ENCODE data around the gene TAAR5. TPM values are rescaled to one million over a fixed set of nuclear protein-coding genes. Genes with fewer than 3 reads are reported as not detected.

Gene TAAR5
- total and polyA plus RNA-seq, 2 experiments from 2014 or later = not detected

DNA sequence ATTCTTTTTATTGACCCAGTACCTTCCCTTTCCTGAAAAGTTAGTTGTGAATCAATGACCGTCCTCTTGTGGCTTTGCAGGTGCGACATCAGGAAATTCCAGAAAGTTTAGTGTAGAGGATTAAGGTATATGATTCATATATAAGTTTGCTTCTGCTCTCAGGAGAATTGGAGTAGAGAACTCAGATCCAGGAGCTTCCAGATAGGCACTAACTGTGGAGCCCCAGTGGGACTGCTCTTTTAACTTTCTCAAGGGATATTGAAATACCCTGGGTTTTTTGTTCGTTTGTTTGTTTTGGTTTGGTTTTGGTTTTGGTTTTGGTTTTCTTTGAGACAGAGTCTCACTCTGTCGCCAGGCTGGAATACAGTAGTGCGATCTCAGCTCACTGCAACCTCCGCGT is 25.0 kb upstream of the TAAR5 start:
- WGBS (ENCODE audit: low lambda C conversion rate, missing lambda C conversion rate) = 90% methylated on average over 7 of the region's 7 CpGs
- TF ChIP-seq, protein P1, sequence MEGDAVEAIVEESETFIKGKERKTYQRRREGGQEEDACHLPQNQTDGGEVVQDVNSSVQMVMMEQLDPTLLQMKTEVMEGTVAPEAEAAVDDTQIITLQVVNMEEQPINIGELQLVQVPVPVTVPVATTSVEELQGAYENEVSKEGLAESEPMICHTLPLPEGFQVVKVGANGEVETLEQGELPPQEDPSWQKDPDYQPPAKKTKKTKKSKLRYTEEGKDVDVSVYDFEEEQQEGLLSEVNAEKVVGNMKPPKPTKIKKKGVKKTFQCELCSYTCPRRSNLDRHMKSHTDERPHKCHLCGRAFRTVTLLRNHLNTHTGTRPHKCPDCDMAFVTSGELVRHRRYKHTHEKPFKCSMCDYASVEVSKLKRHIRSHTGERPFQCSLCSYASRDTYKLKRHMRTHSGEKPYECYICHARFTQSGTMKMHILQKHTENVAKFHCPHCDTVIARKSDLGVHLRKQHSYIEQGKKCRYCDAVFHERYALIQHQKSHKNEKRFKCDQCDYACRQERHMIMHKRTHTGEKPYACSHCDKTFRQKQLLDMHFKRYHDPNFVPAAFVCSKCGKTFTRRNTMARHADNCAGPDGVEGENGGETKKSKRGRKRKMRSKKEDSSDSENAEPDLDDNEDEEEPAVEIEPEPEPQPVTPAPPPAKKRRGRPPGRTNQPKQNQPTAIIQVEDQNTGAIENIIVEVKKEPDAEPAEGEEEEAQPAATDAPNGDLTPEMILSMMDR (IDR thresholded peaks at IDR 0.05; ENCODE audit: poor library complexity) = no peak
- TF ChIP-seq EZH2 (IDR thresholded peaks at IDR 0.05; ENCODE audit: borderline replicate concordance) (no peak), EZH2phosphoT487 (IDR thresholded peaks at IDR 0.05; ENCODE audit: low read depth, severe bottlenecking, unreplicated experiment) (no peak)
- H3K36me3 ChIP-seq (replicated peaks; ENCODE audit: insufficient read depth, low read depth) = no peaks in the 10 kb centered on the region
- H3K9me2 ChIP-seq (replicated peaks; ENCODE audit: insufficient read depth) = no peaks in the 10 kb centered on the region
- no peaks in the 10 kb centered on the region for H3K79me2 ChIP-seq
- no peak overlapping the region for H3K4me2 ChIP-seq
- H3K27me3 ChIP-seq = no peaks in the 10 kb centered on the region
- DNase-seq (ENCODE audit: low spot score) = no peak
- H3K4me3 ChIP-seq = no peak overlapping the region
- H3K9me3 ChIP-seq (ENCODE audit: low read depth) = no peaks in the 10 kb centered on the region
- no peak overlapping the region for H2AFZ ChIP-seq
- peaks cover 16% of the 10 kb centered on the region for H3K4me1 ChIP-seq (ENCODE audit: insufficient read depth)
- no peaks in the 10 kb centered on the region for H4K20me1 ChIP-seq (ENCODE audit: insufficient read depth, poor library complexity, severe bottlenecking)
- H3K27ac ChIP-seq = no peak overlapping the region

DNA sequence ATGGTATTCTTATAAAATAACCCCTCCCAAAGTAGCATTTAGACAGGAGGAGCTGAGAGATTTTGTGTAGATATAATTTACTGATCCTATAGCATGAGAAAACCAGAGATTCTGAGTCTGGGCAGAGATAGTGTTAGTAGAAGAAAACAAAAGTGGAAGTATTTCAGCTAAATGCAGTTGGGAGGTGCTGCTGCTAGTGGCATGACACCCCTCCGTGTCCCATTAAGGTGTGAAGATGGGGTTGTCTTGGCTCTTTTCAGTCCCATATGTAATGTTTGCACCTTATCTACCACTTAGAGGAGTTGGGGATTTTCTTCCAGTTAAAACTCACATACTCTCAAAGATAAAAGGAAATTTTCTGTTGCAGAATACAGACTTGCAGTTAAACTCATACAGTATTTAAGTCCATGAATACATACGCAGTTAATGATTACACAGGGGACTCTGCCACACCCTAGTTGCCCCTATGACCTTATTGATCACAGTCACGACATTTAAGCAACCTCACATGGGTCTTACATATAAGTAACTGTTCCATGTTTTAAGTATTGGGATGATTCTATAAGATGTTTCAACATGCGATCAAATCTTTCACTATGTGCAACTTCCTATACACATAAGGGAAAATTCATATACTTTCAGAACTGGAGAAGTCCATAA is 23.0 kb upstream of the TAAR5 start:
- H3K4me3 ChIP-seq = no peak overlapping the region
- H2AFZ ChIP-seq = peak overlapping the region; percentile 27
- WGBS (ENCODE audit: low lambda C conversion rate, missing lambda C conversion rate) = 53% methylated on average over 4 of the region's 4 CpGs
- no peaks in the 10 kb centered on the region for H4K20me1 ChIP-seq (ENCODE audit: insufficient read depth, poor library complexity, severe bottlenecking)
- H3K36me3 ChIP-seq (replicated peaks; ENCODE audit: insufficient read depth, low read depth) = no peaks in the 10 kb centered on the region
- H3K4me2 ChIP-seq = peak overlapping the region; percentile 66
- H3K79me2 ChIP-seq = no peaks in the 10 kb centered on the region
- no peaks in the 10 kb centered on the region for H3K9me2 ChIP-seq (replicated peaks; ENCODE audit: insufficient read depth)
- H3K9me3 ChIP-seq (ENCODE audit: low read depth) = no peaks in the 10 kb centered on the region
- peak; percentile 28 for DNase-seq (ENCODE audit: low spot score)
- peaks cover 16% of the 10 kb centered on the region for H3K4me1 ChIP-seq (ENCODE audit: insufficient read depth)
- no peak for TF ChIP-seq EZH2 (IDR thresholded peaks at IDR 0.05; ENCODE audit: borderline replicate concordance)
- TF ChIP-seq, protein P1 (IDR thresholded peaks at IDR 0.05; ENCODE audit: poor library complexity) = no peak
- no peak for TF ChIP-seq EZH2phosphoT487 (IDR thresholded peaks at IDR 0.05; ENCODE audit: low read depth, severe bottlenecking, unreplicated experiment)
- H3K27me3 ChIP-seq = no peaks in the 10 kb centered on the region
- H3K27ac ChIP-seq = peak overlapping the region; percentile 70

DNA sequence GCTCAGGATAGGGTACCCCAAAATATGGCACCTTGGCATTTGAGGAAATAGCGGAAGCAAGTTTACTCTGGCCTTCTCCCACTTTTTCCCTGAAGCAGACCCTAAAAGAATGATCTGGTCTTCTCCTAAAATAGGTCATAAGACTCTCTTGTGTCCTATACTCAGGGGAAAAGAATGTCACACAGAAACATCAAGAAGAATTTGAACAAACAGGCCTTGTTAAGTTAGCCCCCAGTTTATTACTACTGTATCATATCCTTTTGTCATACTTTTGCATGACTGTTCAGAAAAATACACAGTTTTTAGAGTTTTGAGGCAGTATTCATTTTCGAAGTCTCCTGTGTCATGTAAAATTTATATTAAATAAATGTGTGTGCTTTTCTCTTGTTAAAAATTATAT is 22.1 kb upstream of the TAAR5 start:
- Histone ChIP-seq H3K9me2 (replicated peaks; ENCODE audit: insufficient read depth) (no peaks in the 10 kb centered on the region), H3K27me3 (no peaks in the 10 kb centered on the region), H3K9me3 (ENCODE audit: low read depth) (no peaks in the 10 kb centered on the region), H4K20me1 (ENCODE audit: insufficient read depth, poor library complexity, severe bottlenecking) (no peaks in the 10 kb centered on the region), H3K4me2 (no peak overlapping the region), H3K4me1 (ENCODE audit: insufficient read depth) (peaks cover 16% of the 10 kb centered on the region), H3K79me2 (no peaks in the 10 kb centered on the region), H3K36me3 (replicated peaks; ENCODE audit: insufficient read depth, low read depth) (no peaks in the 10 kb centered on the region), H3K4me3 (no peak overlapping the region), H3K27ac (peak overlapping the region; percentile 70), H2AFZ (no peak overlapping the region)
- 94% methylated on average over 2 of the region's 2 CpGs for WGBS (ENCODE audit: low lambda C conversion rate, missing lambda C conversion rate)
- no peak for DNase-seq (ENCODE audit: low spot score)
- no peak for TF ChIP-seq EZH2phosphoT487 (IDR thresholded peaks at IDR 0.05; ENCODE audit: low read depth, severe bottlenecking, unreplicated experiment)
- TF ChIP-seq EZH2 (IDR thresholded peaks at IDR 0.05; ENCODE audit: borderline replicate concordance) = no peak
- TF ChIP-seq, protein P1 (IDR thresholded peaks at IDR 0.05; ENCODE audit: poor library complexity) = no peak
